ENCODE results near the gene PTPN5.
"Not testable (repeated sequence)": the region's sequence is repeated elsewhere in the genome, so short reads cannot be mapped to it uniquely, and the experiment has no call there.

The PTPN5 gene

GRCh38 chr11:18791207-18791968, at the start of gene PTPN5:
Gene PTPN5 (minus strand): TSS chr11:18791798. CDS start chr11:18771958, 19,840 bp downstream.
- no peak for DNase-seq (ENCODE audit: low read depth in 2 of 2)

- no peak for DNase-seq (ENCODE audit: low read depth in 2 of 2)
These were observed 44.8 kb upstream of the PTPN5 start for GRCh38 chr11:18836417-18836816.

GRCh38 chr11:18834754-18835466, 43.3 kb upstream of the PTPN5 start:
- no peak for DNase-seq (ENCODE audit: low read depth in 2 of 2)

- not testable (repeated sequence) for DNase-seq (ENCODE audit: low read depth in 2 of 2)
These were observed 28.6 kb upstream of the PTPN5 start for GRCh38 chr11:18820160-18820559.

GRCh38 chr11:18804199-18804999, 12.8 kb upstream of the PTPN5 start:
- DNase-seq (ENCODE audit: low read depth in 2 of 2), result no peak

GRCh38 chr11:18802381-18803257, 11.0 kb upstream of the PTPN5 start:
- no peak for DNase-seq (ENCODE audit: low read depth in 2 of 2)

GRCh38 chr11:18798799-18799469, 7.3 kb upstream of the PTPN5 start:
- no peak for DNase-seq (ENCODE audit: low read depth in 2 of 2)

GRCh38 chr11:18794956-18795355, 3.4 kb upstream of the PTPN5 start:
- no peak for DNase-seq (ENCODE audit: low read depth in 2 of 2)

GRCh38 chr11:18792827-18793226, 1.2 kb upstream of the PTPN5 start:
- DNase-seq (ENCODE audit: low read depth in 2 of 2), result no peak

- DNase-seq (ENCODE audit: low read depth in 2 of 2), result no peak
These were observed 501 bp upstream of the PTPN5 start for GRCh38 chr11:18791969-18792628.

- no peak for DNase-seq (ENCODE audit: low read depth in 2 of 2)
These were observed 753 bp downstream of the PTPN5 start for GRCh38 chr11:18790883-18791206.

GRCh38 chr11:18789942-18790341, 1.7 kb downstream of the PTPN5 start:
- no peak for DNase-seq (ENCODE audit: low read depth in 2 of 2)

- no peak for DNase-seq (ENCODE audit: low read depth in 2 of 2)
These were observed 6.2 kb downstream of the PTPN5 start for GRCh38 chr11:18785411-18785810.

- no peak for DNase-seq (ENCODE audit: low read depth in 2 of 2)
These were observed 10.7 kb downstream of the PTPN5 start for GRCh38 chr11:18780896-18781295.

- DNase-seq (ENCODE audit: low read depth in 2 of 2), result no peak
These were observed 11.3 kb downstream of the PTPN5 start for GRCh38 chr11:18780329-18780728.

- no peak for DNase-seq (ENCODE audit: low read depth in 2 of 2)
These were observed 13.1 kb downstream of the PTPN5 start for GRCh38 chr11:18778468-18778867.

- no peak for DNase-seq (ENCODE audit: low read depth in 2 of 2)
These were observed 15.3 kb downstream of the PTPN5 start for GRCh38 chr11:18776324-18776723.

- DNase-seq (ENCODE audit: low read depth in 2 of 2), result peak; percentile 42 to 50
These were observed 15.9 kb downstream of the PTPN5 start for GRCh38 chr11:18775492-18776292.

- DNase-seq (ENCODE audit: low read depth in 2 of 2), result no peak
These were observed 16.8 kb downstream of the PTPN5 start for GRCh38 chr11:18774801-18775200.

- no peak for DNase-seq (ENCODE audit: low read depth in 2 of 2)
These were observed 17.9 kb downstream of the PTPN5 start for GRCh38 chr11:18773681-18774080.
